ENCODE measurements around the gene TFCP2L1. TPM values are rescaled to one million over a fixed set of nuclear protein-coding genes. Genes with fewer than 3 reads are reported as not detected.

TFCP2L1 gene
- total RNA-seq, 1 experiment from 2014 or later: 29.8 TPM

DNA sequence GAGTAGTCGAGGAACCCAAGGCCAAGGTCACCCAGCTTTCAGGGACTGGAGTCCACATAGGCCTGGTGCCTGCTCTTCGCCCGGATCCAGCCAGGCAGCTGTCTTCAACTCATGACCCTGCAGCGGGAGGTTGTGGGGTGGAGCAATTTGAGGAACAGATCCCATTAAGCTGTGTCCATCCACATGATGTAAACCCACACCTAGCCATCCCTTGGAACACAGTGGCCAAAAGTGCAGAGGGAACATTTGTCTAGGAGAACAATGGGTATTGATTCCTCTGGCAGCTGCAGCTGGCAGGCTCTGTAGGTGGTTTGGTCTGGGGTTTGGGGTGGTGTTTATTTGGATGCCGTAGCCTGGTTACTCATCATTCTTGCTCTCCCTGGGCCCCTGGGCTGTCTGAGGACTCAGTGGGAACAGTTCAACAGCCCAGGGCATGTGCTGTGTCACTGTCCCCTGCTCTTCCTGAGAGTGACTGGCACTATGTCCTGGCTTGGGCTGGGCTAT lies 99.4 kb downstream of the TFCP2L1 start:
- Mint-ChIP-seq H3K9me3 (ENCODE audit: low read depth, unreplicated experiment) (no peaks in the 10 kb centered on the region), H3K27ac (ENCODE audit: unreplicated experiment) (peak overlapping the region; percentile 14), H3K4me1 (ENCODE audit: low read depth, unreplicated experiment) (peaks cover 31% of the 10 kb centered on the region), H3K36me3 (ENCODE audit: insufficient read depth, unreplicated experiment) (peaks cover 5% of the 10 kb centered on the region), H3K27me3 (ENCODE audit: unreplicated experiment) (peaks cover 12% of the 10 kb centered on the region), H3K4me3 (ENCODE audit: low read depth, unreplicated experiment) (peak overlapping the region; percentile 26)
- CTCF ChIA-PET: interaction anchor here (0.8 to 1.0 kb wide), 2 partner anchors 26 to 57 kb away, joined by 3 to 5 read pairs; no protein-coding TSS in a partner anchor
- no peak for TF ChIP-seq CTCF (IDR thresholded peaks at IDR 0.05; ENCODE audit: unreplicated experiment)
- intact Hi-C loops (cut with micrococcal nuclease; ENCODE audit: unreplicated experiment): no loop called here
- BruUV-seq (replicated peaks): no TSS peak
- DNase-seq: peak; percentile 76

GRCh38 chr2:121185111-121185510 lies 99.9 kb downstream of the TFCP2L1 start:
- peaks cover 31% of the 10 kb centered on the region for H3K4me1 Mint-ChIP-seq (ENCODE audit: low read depth, unreplicated experiment)
- no peak for TF ChIP-seq CTCF (IDR thresholded peaks at IDR 0.05; ENCODE audit: unreplicated experiment)
- intact Hi-C loops (cut with micrococcal nuclease; ENCODE audit: unreplicated experiment): no loop called here
- no peaks in the 10 kb centered on the region for H3K9me3 Mint-ChIP-seq (ENCODE audit: low read depth, unreplicated experiment)
- peaks cover 12% of the 10 kb centered on the region for H3K27me3 Mint-ChIP-seq (ENCODE audit: unreplicated experiment)
- peaks cover 5% of the 10 kb centered on the region for H3K36me3 Mint-ChIP-seq (ENCODE audit: insufficient read depth, unreplicated experiment)
- CTCF ChIA-PET: interaction anchor here (0.8 to 1.0 kb wide), 2 partner anchors 26 to 56 kb away, joined by 3 to 5 read pairs; no protein-coding TSS in a partner anchor
- no TSS peak for BruUV-seq (replicated peaks)
- no peak overlapping the region for H3K27ac Mint-ChIP-seq (ENCODE audit: unreplicated experiment)
- no peak for DNase-seq
- H3K4me3 Mint-ChIP-seq (ENCODE audit: low read depth, unreplicated experiment): no peak overlapping the region

- Mint-ChIP-seq H3K36me3 (ENCODE audit: insufficient read depth, unreplicated experiment) (peaks cover 5% of the 10 kb centered on the region), H3K27ac (ENCODE audit: unreplicated experiment) (no peak overlapping the region), H3K27me3 (ENCODE audit: unreplicated experiment) (peaks cover 12% of the 10 kb centered on the region), H3K9me3 (ENCODE audit: low read depth, unreplicated experiment) (no peaks in the 10 kb centered on the region), H3K4me3 (ENCODE audit: low read depth, unreplicated experiment) (no peak overlapping the region), H3K4me1 (ENCODE audit: low read depth, unreplicated experiment) (peaks cover 31% of the 10 kb centered on the region)
- no peak for DNase-seq
- CTCF ChIA-PET: interaction anchor here (0.6 kb wide), 1 partner anchor 333 kb away, joined by 3 read pairs; no protein-coding TSS in a partner anchor
- BruUV-seq (replicated peaks): no TSS peak
- intact Hi-C loops (cut with micrococcal nuclease; ENCODE audit: unreplicated experiment): no loop called here
- TF ChIP-seq CTCF (IDR thresholded peaks at IDR 0.05; ENCODE audit: unreplicated experiment): no peak
These were observed 100.6 kb downstream of the TFCP2L1 start for GRCh38 chr2:121184248-121184862.

DNA sequence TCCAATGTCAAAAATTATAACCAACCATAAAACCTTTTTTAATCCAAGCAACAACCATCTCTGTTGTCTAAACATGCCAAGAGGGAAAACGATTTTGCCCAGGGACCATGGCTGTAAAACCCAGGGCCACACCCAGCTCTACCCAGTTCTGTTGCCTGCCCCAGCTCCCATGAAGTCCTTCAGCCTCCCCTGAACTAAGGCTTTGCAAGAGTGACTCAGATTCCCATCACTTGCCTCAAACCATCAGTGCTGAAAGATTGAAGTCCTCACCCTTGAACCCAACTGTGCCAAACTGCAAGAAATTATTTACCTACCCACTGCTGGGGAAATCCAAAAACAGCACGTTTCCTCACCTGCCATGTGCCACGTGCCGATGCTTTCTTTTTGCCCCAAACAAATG lies 102.5 kb downstream of the TFCP2L1 start:
- Mint-ChIP-seq H3K27ac (ENCODE audit: unreplicated experiment) (no peak overlapping the region), H3K4me1 (ENCODE audit: low read depth, unreplicated experiment) (peaks cover 31% of the 10 kb centered on the region), H3K27me3 (ENCODE audit: unreplicated experiment) (no peaks in the 10 kb centered on the region), H3K9me3 (ENCODE audit: low read depth, unreplicated experiment) (no peaks in the 10 kb centered on the region), H3K4me3 (ENCODE audit: low read depth, unreplicated experiment) (no peak overlapping the region), H3K36me3 (ENCODE audit: insufficient read depth, unreplicated experiment) (peaks cover 5% of the 10 kb centered on the region)
- BruUV-seq (replicated peaks): no TSS peak
- TF ChIP-seq CTCF (IDR thresholded peaks at IDR 0.05; ENCODE audit: unreplicated experiment): no peak
- no peak for DNase-seq
- CTCF ChIA-PET: interaction anchor here (0.6 kb wide), 1 partner anchor 20 kb away, joined by 9 read pairs; no protein-coding TSS in a partner anchor
- intact Hi-C loops (cut with micrococcal nuclease; ENCODE audit: unreplicated experiment): no loop called here

Data from Calu3 (cell line).